ENCODE data around the gene ACSS3. TPM values are rescaled to one million over a fixed set of nuclear protein-coding genes. Genes with fewer than 3 reads are reported as not detected.

The ACSS3 gene
- total and polyA plus RNA-seq, 2 donors (not counting 3 experiments of a cell fraction or from before 2014, with no cell fraction given) = 0.12 to 0.86 TPM

DNA sequence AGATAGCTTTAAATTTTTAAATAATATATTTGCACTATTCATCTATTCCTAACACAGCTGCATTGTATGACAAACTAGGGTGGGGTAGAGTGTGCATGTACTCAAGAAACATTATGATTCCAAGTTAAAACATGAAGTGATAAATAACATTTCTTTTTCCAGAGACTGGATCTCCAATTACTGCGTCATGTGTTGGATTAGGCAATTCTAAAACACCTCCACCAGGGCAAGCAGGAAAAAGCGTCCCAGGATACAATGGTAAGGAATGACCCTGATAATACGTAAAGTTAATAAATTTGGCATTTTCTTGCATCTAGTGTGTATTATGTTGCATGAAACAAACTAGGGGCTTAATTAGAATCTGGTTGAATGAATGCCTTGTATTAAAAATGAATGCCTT lies 138.9 kb downstream of the ACSS3 start:
- no peak overlapping the region for H2AFZ ChIP-seq (ENCODE audit: low read depth, low read length)
- H3K36me3 ChIP-seq (ENCODE audit: control insufficient read depth in 2 of 2, extremely low read depth in 1 of 2, insufficient read depth in 2 of 2, low read length in 2 of 2) = no peaks in the 10 kb centered on the region
- POLR2A ChIA-PET = no interaction called here
- no peaks in the 10 kb centered on the region for H3K4me1 ChIP-seq (ENCODE audit: control insufficient read depth, extremely low read depth, insufficient read depth, low read length)
- H3K27ac ChIP-seq (ENCODE audit: insufficient read depth, low read depth, low read length) = no peak overlapping the region
- H3K9me3 ChIP-seq (replicated peaks; ENCODE audit: control insufficient read depth, insufficient read depth, low read length) = no peaks in the 10 kb centered on the region
- no peak overlapping the region for H3K4me3 ChIP-seq (replicated peaks in 1 of 3; ENCODE audit: insufficient read depth in 1 of 3, low read depth in 1 of 3, low read length in 3 of 3)
- dilution Hi-C loops (cut with MboI; ENCODE audit: extremely low pct_ligation_motif_present, low sequenced_read_pairs) (no loop called here), intact Hi-C loops (cut with micrococcal nuclease) (no loop called here)
- FAIRE-seq (no peak), DNase-seq (ENCODE audit: low read depth, low spot score) (no peak)
- H4K20me1 ChIP-seq (replicated peaks; ENCODE audit: control insufficient read depth, extremely low read depth, insufficient read depth, low read length) = no peaks in the 10 kb centered on the region
- TF ChIP-seq POLR2AphosphoS5 (IDR thresholded peaks at IDR 0.05; ENCODE audit: insufficient read depth, low read depth, low read length) = no peak
- TF ChIP-seq, protein P1, sequence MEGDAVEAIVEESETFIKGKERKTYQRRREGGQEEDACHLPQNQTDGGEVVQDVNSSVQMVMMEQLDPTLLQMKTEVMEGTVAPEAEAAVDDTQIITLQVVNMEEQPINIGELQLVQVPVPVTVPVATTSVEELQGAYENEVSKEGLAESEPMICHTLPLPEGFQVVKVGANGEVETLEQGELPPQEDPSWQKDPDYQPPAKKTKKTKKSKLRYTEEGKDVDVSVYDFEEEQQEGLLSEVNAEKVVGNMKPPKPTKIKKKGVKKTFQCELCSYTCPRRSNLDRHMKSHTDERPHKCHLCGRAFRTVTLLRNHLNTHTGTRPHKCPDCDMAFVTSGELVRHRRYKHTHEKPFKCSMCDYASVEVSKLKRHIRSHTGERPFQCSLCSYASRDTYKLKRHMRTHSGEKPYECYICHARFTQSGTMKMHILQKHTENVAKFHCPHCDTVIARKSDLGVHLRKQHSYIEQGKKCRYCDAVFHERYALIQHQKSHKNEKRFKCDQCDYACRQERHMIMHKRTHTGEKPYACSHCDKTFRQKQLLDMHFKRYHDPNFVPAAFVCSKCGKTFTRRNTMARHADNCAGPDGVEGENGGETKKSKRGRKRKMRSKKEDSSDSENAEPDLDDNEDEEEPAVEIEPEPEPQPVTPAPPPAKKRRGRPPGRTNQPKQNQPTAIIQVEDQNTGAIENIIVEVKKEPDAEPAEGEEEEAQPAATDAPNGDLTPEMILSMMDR (IDR thresholded peaks at IDR 0.05; ENCODE audit: extremely low read depth in 1 of 2, insufficient read depth in 1 of 2, low read depth in 1 of 2, low read length in 2 of 2) = no peak
- TF ChIP-seq, protein P2, sequence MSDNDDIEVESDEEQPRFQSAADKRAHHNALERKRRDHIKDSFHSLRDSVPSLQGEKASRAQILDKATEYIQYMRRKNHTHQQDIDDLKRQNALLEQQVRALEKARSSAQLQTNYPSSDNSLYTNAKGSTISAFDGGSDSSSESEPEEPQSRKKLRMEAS (IDR thresholded peaks at IDR 0.05; ENCODE audit: insufficient read depth, insufficient read length) = no peak
- TF ChIP-seq POLR2A (IDR thresholded peaks at IDR 0.05; ENCODE audit: low read depth, low read length) = no peak
- TF ChIP-seq EZH2 (IDR thresholded peaks at IDR 0.05; ENCODE audit: borderline replicate concordance, low read depth, low read length, severe bottlenecking) = no peak
- TF ChIP-seq JUN (IDR thresholded peaks at IDR 0.05; ENCODE audit: borderline replicate concordance, insufficient read depth, insufficient read length, low read depth) = no peak
- TF ChIP-seq GATA2 (IDR thresholded peaks at IDR 0.05; ENCODE audit: insufficient read depth, insufficient read length, low read depth, low read length) = no peak
- TF ChIP-seq MYC (IDR thresholded peaks at IDR 0.05; ENCODE audit: low read depth, low read length) = no peak
- TF ChIP-seq FOS (IDR thresholded peaks at IDR 0.05; ENCODE audit: borderline replicate concordance, insufficient read depth, low read length) = no peak
- no peaks in the 10 kb centered on the region for H3K27me3 ChIP-seq (ENCODE audit: control insufficient read depth in 2 of 2, insufficient read depth in 2 of 2, low read length in 2 of 2)
- no peaks in the 10 kb centered on the region for H3K9me1 ChIP-seq (replicated peaks; ENCODE audit: control insufficient read depth, extremely low read depth, insufficient read depth, low read length)
- CTCF ChIA-PET = no interaction called here
- no peak overlapping the region for H3K9ac ChIP-seq (replicated peaks; ENCODE audit: extremely low read depth, insufficient read depth, low read length)
- BruUV-seq (replicated peaks) = no TSS peak
- H3K79me2 ChIP-seq (ENCODE audit: control insufficient read depth, insufficient read depth, low read length) = no peaks in the 10 kb centered on the region
- no peak overlapping the region for H3K4me2 ChIP-seq (ENCODE audit: insufficient read depth, low read length)

All from endothelial cell of umbilical vein (primary cell).